PFSK-1 (cell line): ENCODE results near the gene CKAP2L.

Source experiments
- FOXP2 ChIP-seq: optimal IDR thresholded peaks from 2 replicates; pipeline ENCODE3; 2011; ENCODE audit warnings: borderline replicate concordance, control low read depth, inconsistent platforms; ENCODE audit not compliant: insufficient read depth; ENCODE audit errors: extremely low read length, extremely low read depth
- POLR2AphosphoS5 ChIP-seq: IDR thresholded peaks from 2 replicates; pipeline ENCODE4 v1.6.1; 2012; ENCODE audit warnings: low read depth, mild to moderate bottlenecking, control low read depth, low read length, moderate library complexity
- REST ChIP-seq, 2 experiments: IDR thresholded peaks; 2 replicates each; pipeline versions ENCODE4 v1.6.1 to v1.8.0; 2011 to 2012; ENCODE audit warnings: low read depth in 2 of 2, low read length in 2 of 2, control low read depth in 1 of 2, inconsistent platforms in 1 of 2, mild to moderate bottlenecking in 1 of 2, moderate library complexity in 1 of 2; ENCODE audit not compliant: insufficient read depth in 1 of 2
- SIN3A ChIP-seq: IDR thresholded peaks from 2 replicates; pipeline ENCODE4 v1.6.1; 2012; ENCODE audit warnings: mild to moderate bottlenecking, low read length, moderate library complexity, borderline replicate concordance; ENCODE audit not compliant: insufficient read depth
- TAF1 ChIP-seq: IDR thresholded peaks from 2 replicates; pipeline ENCODE4 v1.6.1; 2012; ENCODE audit warnings: low read length, control low read depth, borderline replicate concordance; ENCODE audit not compliant: insufficient read depth

CKAP2L gene

GRCh38 chr2:112710956-112711750 lies 53.3 kb downstream of the CKAP2L start:
- TF ChIP-seq POLR2AphosphoS5 (no peak), REST (IDR thresholded peaks at IDR 0.05; ENCODE audit: insufficient read depth in 1 of 2, low read depth in 2 of 2, low read length in 2 of 2) (no peak), SIN3A (no peak), FOXP2 (no peak), TAF1 (no peak)

GRCh38 chr2:112709703-112710102 lies 54.7 kb downstream of the CKAP2L start:
- TF ChIP-seq TAF1 (no peak), POLR2AphosphoS5 (no peak), REST (IDR thresholded peaks at IDR 0.05; ENCODE audit: insufficient read depth in 1 of 2, low read depth in 2 of 2, low read length in 2 of 2) (no peak), FOXP2 (no peak), SIN3A (no peak)

GRCh38 chr2:112708968-112709367 lies 55.4 kb downstream of the CKAP2L start:
- TF ChIP-seq TAF1 (no peak), POLR2AphosphoS5 (no peak)

GRCh38 chr2:112706170-112706664 lies 58.2 kb downstream of the CKAP2L start:
- no peak for TF ChIP-seq REST (IDR thresholded peaks at IDR 0.05; ENCODE audit: insufficient read depth in 1 of 2, low read depth in 2 of 2, low read length in 2 of 2)
- TF ChIP-seq FOXP2: peak; percentile 19
- no peak for TF ChIP-seq TAF1

GRCh38 chr2:112705575-112705974 lies 58.8 kb downstream of the CKAP2L start:
- TF ChIP-seq FOXP2: no peak
- TF ChIP-seq POLR2AphosphoS5: no peak
- TF ChIP-seq REST (IDR thresholded peaks at IDR 0.05; ENCODE audit: insufficient read depth in 1 of 2, low read depth in 2 of 2, low read length in 2 of 2): no peak
- TF ChIP-seq TAF1: no peak
- TF ChIP-seq SIN3A: no peak
